ENCODE data around the gene GSTO1.
A peak's percentile ranks its signal among the peaks of the same experiment; 100 is the strongest.

The GSTO1 gene

GRCh38 chr10:104254493-104255310, at the start of gene GSTO1:
GSTO1 (plus strand) TSS chr10:104254892; CDS start chr10:104254929, 37 bp downstream.
- no peaks in the 10 kb centered on the region for H3K9me3 Mint-ChIP-seq
- H3K4me3 Mint-ChIP-seq = peak within 1 kb of the TSS; percentile 99
- peaks cover 4% of the 10 kb centered on the region for H3K27me3 Mint-ChIP-seq
- peaks cover 58% of the 10 kb centered on the region for H3K4me1 Mint-ChIP-seq (ENCODE audit: low read depth)
- peak; percentile 77 for DNase-seq
- H3K36me3 Mint-ChIP-seq (ENCODE audit: low read depth) = peaks cover 49% of the 10 kb centered on the region
- peak within 1 kb of the TSS; percentile 95 for H3K27ac Mint-ChIP-seq

- no peaks in the 10 kb centered on the region for H3K9me3 Mint-ChIP-seq
- no peaks in the 10 kb centered on the region for H3K36me3 Mint-ChIP-seq (ENCODE audit: low read depth)
- DNase-seq = no peak
- H3K27ac Mint-ChIP-seq = no peak overlapping the region
- no peak overlapping the region for H3K4me3 Mint-ChIP-seq
- H3K27me3 Mint-ChIP-seq = peaks cover 4% of the 10 kb centered on the region
- no peaks in the 10 kb centered on the region for H3K4me1 Mint-ChIP-seq (ENCODE audit: low read depth)
Measured at GRCh38 chr10:104208730-104209129, 46.0 kb upstream of the GSTO1 start.

- Mint-ChIP-seq H3K4me1 (ENCODE audit: low read depth) (no peaks in the 10 kb centered on the region), H3K27ac (no peak overlapping the region), H3K36me3 (ENCODE audit: low read depth) (no peaks in the 10 kb centered on the region), H3K9me3 (no peaks in the 10 kb centered on the region), H3K27me3 (peaks cover 4% of the 10 kb centered on the region), H3K4me3 (no peak overlapping the region)
- no peak for DNase-seq
Measured at GRCh38 chr10:104209575-104210198, 45.0 kb upstream of the GSTO1 start.

GRCh38 chr10:104216631-104217030, 38.1 kb upstream of the GSTO1 start:
- Mint-ChIP-seq H3K9me3 (no peaks in the 10 kb centered on the region), H3K36me3 (ENCODE audit: low read depth) (no peaks in the 10 kb centered on the region), H3K27ac (no peak overlapping the region), H3K4me3 (no peak overlapping the region), H3K4me1 (ENCODE audit: low read depth) (no peaks in the 10 kb centered on the region), H3K27me3 (peaks cover 17% of the 10 kb centered on the region)
- no peak for DNase-seq

- no peak overlapping the region for H3K4me3 Mint-ChIP-seq
- H3K27me3 Mint-ChIP-seq = peaks cover 18% of the 10 kb centered on the region
- H3K4me1 Mint-ChIP-seq (ENCODE audit: low read depth) = no peaks in the 10 kb centered on the region
- no peaks in the 10 kb centered on the region for H3K36me3 Mint-ChIP-seq (ENCODE audit: low read depth)
- no peak for DNase-seq
- no peak overlapping the region for H3K27ac Mint-ChIP-seq
- H3K9me3 Mint-ChIP-seq = no peaks in the 10 kb centered on the region
Measured at GRCh38 chr10:104218751-104219150, 35.9 kb upstream of the GSTO1 start.

- H3K4me3 Mint-ChIP-seq = no peak overlapping the region
- no peak for DNase-seq
- no peaks in the 10 kb centered on the region for H3K9me3 Mint-ChIP-seq
- H3K27ac Mint-ChIP-seq = no peak overlapping the region
- no peaks in the 10 kb centered on the region for H3K36me3 Mint-ChIP-seq (ENCODE audit: low read depth)
- H3K27me3 Mint-ChIP-seq = peaks cover 19% of the 10 kb centered on the region
- H3K4me1 Mint-ChIP-seq (ENCODE audit: low read depth) = no peaks in the 10 kb centered on the region
Measured at GRCh38 chr10:104220522-104220921, 34.2 kb upstream of the GSTO1 start.

- Mint-ChIP-seq H3K9me3 (no peaks in the 10 kb centered on the region), H3K27ac (no peak overlapping the region), H3K4me3 (no peak overlapping the region), H3K27me3 (peaks cover 19% of the 10 kb centered on the region), H3K36me3 (ENCODE audit: low read depth) (no peaks in the 10 kb centered on the region), H3K4me1 (ENCODE audit: low read depth) (no peaks in the 10 kb centered on the region)
- no peak for DNase-seq
Measured at GRCh38 chr10:104223304-104223703, 31.4 kb upstream of the GSTO1 start.

- Mint-ChIP-seq H3K9me3 (peaks cover 1% of the 10 kb centered on the region), H3K36me3 (ENCODE audit: low read depth) (no peaks in the 10 kb centered on the region), H3K4me3 (no peak overlapping the region), H3K4me1 (ENCODE audit: low read depth) (peaks cover 12% of the 10 kb centered on the region), H3K27me3 (peaks cover 14% of the 10 kb centered on the region), H3K27ac (no peak overlapping the region)
- DNase-seq = no peak
Measured at GRCh38 chr10:104230490-104230889, 24.2 kb upstream of the GSTO1 start.

GRCh38 chr10:104231784-104232612, 22.7 kb upstream of the GSTO1 start, which contains the start of gene CFAP43:
CFAP43 (minus strand) TSS chr10:104232364; CDS start chr10:104232246, 118 bp downstream.
- Mint-ChIP-seq H3K27me3 (peaks cover 26% of the 10 kb centered on the region), H3K27ac (peak within 1 kb of the TSS; percentile 59), H3K9me3 (peaks cover 9% of the 10 kb centered on the region), H3K4me1 (ENCODE audit: low read depth) (peaks cover 12% of the 10 kb centered on the region), H3K4me3 (peak within 1 kb of the TSS; percentile 84), H3K36me3 (ENCODE audit: low read depth) (no peaks in the 10 kb centered on the region)
- peak; percentile 99 for DNase-seq

- peak overlapping the region; percentile 59 for H3K27ac Mint-ChIP-seq
- H3K9me3 Mint-ChIP-seq = peaks cover 9% of the 10 kb centered on the region
- no peak for DNase-seq
- H3K27me3 Mint-ChIP-seq = peaks cover 27% of the 10 kb centered on the region
- peak overlapping the region; percentile 84 for H3K4me3 Mint-ChIP-seq
- no peaks in the 10 kb centered on the region for H3K36me3 Mint-ChIP-seq (ENCODE audit: low read depth)
- peaks cover 12% of the 10 kb centered on the region for H3K4me1 Mint-ChIP-seq (ENCODE audit: low read depth)
Measured at GRCh38 chr10:104232613-104233102, 22.0 kb upstream of the GSTO1 start.

GRCh38 chr10:104233817-104234216, 20.9 kb upstream of the GSTO1 start:
- H3K27me3 Mint-ChIP-seq = peaks cover 29% of the 10 kb centered on the region
- peaks cover 12% of the 10 kb centered on the region for H3K4me1 Mint-ChIP-seq (ENCODE audit: low read depth)

GRCh38 chr10:104234934-104235333, 19.8 kb upstream of the GSTO1 start:
- Mint-ChIP-seq H3K4me1 (ENCODE audit: low read depth) (peaks cover 12% of the 10 kb centered on the region), H3K36me3 (ENCODE audit: low read depth) (no peaks in the 10 kb centered on the region), H3K27me3 (peaks cover 31% of the 10 kb centered on the region), H3K4me3 (no peak overlapping the region), H3K27ac (no peak overlapping the region), H3K9me3 (peaks cover 9% of the 10 kb centered on the region)
- no peak for DNase-seq

More at GRCh38 chr10:104233817-104234216, 20.9 kb upstream of the GSTO1 start:
- H3K27ac Mint-ChIP-seq = no peak overlapping the region
- H3K4me3 Mint-ChIP-seq = peak overlapping the region; percentile 38
- no peaks in the 10 kb centered on the region for H3K36me3 Mint-ChIP-seq (ENCODE audit: low read depth)
- H3K9me3 Mint-ChIP-seq = peaks cover 9% of the 10 kb centered on the region
- no peak for DNase-seq

GRCh38 chr10:104235801-104236200, 18.9 kb upstream of the GSTO1 start:
- peaks cover 12% of the 10 kb centered on the region for H3K4me1 Mint-ChIP-seq (ENCODE audit: low read depth)
- peaks cover 9% of the 10 kb centered on the region for H3K9me3 Mint-ChIP-seq
- no peak overlapping the region for H3K27ac Mint-ChIP-seq
- no peak for DNase-seq
- H3K36me3 Mint-ChIP-seq (ENCODE audit: low read depth) = no peaks in the 10 kb centered on the region
- peaks cover 37% of the 10 kb centered on the region for H3K27me3 Mint-ChIP-seq
- no peak overlapping the region for H3K4me3 Mint-ChIP-seq

GRCh38 chr10:104240078-104240477, 14.6 kb upstream of the GSTO1 start:
- Mint-ChIP-seq H3K27ac (no peak overlapping the region), H3K4me1 (ENCODE audit: low read depth) (no peaks in the 10 kb centered on the region), H3K4me3 (no peak overlapping the region), H3K9me3 (peaks cover 9% of the 10 kb centered on the region), H3K36me3 (ENCODE audit: low read depth) (no peaks in the 10 kb centered on the region), H3K27me3 (peaks cover 45% of the 10 kb centered on the region)
- no peak for DNase-seq

Data from activated T-cell treated with anti-CD3 and anti-CD28 coated beads, Interleukin-2, amount 50 U/mL, for 24 hours (primary cell).